ENCODE measurements around the gene THOC1. TPM values are rescaled to one million over a fixed set of nuclear protein-coding genes. Genes with fewer than 3 reads are reported as not detected.
A peak's percentile ranks its signal among the peaks of the same experiment; 100 is the strongest.
"Not testable (repeated sequence)": the region's sequence is repeated elsewhere in the genome, so short reads cannot be mapped to it uniquely, and the experiment has no call there.

The THOC1 gene
- total RNA-seq = 16.3 and 26.0 TPM in 2 replicates

GRCh38 chr18:267688-268552 lies at the start of gene THOC1:
Gene THOC1, minus strand, starts transcription at chr18:268047. Its CDS starts 28 bp downstream, at chr18:268019.
- DNase-seq (ENCODE audit: low read depth in 2 of 2) = peak; percentile 94

DNA sequence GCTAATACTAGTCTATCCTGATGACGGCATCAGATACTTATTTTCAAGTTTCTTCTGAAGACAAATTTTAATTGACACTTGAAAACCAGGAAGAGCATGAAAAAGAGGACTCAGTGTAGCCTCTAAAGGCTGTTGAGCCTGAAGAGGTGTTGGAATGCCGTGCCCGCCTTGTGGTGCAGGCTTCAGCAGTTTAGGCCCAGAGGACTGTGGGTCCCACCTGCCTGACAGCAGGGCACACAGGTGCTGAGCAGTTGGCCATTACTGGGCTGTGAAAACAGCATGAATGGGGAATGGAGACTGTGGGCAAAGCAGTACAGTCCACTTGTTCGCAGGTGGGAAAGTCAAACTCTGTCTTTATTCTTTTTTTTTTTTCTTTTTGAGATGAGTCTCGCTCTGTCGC lies 49.8 kb upstream of the THOC1 start:
- DNase-seq (ENCODE audit: low read depth in 2 of 2) = no peak

GRCh38 chr18:316393-316792 lies 48.5 kb upstream of the THOC1 start:
- peak in 1 of 2 donors; percentile 91 for DNase-seq (ENCODE audit: low read depth in 2 of 2)

DNA sequence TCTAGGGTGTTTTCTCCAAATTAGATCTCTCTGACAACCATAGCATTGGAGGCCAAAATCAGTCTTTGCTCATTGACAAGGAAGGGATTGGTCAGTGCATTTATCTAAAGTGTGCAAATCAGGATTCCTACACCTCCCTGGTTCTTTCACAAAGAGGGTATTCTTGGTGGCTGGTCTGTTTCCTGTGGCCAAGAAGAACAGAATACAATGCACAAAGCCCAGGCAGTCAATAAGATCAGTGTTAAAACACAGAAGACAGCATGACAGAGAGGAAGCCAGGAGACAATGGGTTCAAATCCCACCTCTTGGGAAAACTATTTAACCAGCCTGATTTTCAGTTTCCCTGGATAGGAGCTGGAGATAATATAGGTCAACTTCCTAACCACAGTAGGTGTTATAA lies 46.1 kb upstream of the THOC1 start:
- DNase-seq (ENCODE audit: low read depth in 2 of 2) = no peak

DNA sequence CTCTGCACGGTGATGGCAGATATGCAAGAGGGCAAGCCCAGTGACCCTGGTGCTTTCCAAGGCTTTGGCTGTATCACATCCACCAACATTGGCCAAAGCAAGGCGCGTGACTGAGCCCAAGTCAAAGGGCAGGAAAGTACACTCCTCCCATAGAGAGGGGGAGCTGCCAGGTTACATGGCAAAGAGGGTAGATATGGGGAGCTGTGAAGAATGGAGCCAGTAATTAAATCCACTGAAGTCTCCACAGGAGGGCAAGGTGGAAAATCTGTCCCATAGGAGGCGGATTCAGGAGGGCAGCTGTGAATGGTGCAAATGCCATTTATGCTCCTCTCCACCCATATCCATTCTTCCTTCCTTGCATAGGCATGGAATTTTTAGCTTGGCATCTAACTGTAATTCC lies 44.6 kb upstream of the THOC1 start:
- no peak for DNase-seq (ENCODE audit: low read depth in 2 of 2)

- no peak for DNase-seq (ENCODE audit: low read depth in 2 of 2)
Observed at GRCh38 chr18:310042-310441, 42.2 kb upstream of the THOC1 start.

- not testable (repeated sequence) for DNase-seq (ENCODE audit: low read depth in 2 of 2)
Observed at GRCh38 chr18:308086-308485, 40.2 kb upstream of the THOC1 start.

GRCh38 chr18:306608-307255 lies 38.9 kb upstream of the THOC1 start:
- no peak for DNase-seq (ENCODE audit: low read depth in 2 of 2)

- no peak for DNase-seq (ENCODE audit: low read depth in 2 of 2)
Observed at GRCh38 chr18:305003-305501, 37.2 kb upstream of the THOC1 start.

- no peak for DNase-seq (ENCODE audit: low read depth in 2 of 2)
Observed at GRCh38 chr18:303607-304006, 35.8 kb upstream of the THOC1 start.

DNA sequence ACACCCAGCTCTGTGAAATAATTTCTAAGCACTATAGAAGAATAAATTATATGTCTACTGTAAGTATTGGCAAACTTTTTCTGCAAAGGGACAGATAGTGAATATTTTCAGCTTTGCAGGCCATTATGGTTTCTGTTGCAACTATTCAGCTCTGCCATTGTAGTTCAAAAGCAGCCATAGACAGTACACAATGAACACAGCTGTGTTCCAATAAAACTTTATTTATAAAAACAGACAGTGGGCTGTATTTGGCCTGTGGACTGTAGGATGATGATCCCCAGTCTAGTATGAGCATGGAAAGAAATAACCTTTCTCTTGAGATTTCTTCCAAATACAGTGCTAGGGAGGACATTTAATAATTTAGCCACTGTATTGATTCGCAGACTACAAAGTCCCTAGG lies 35.2 kb upstream of the THOC1 start:
- no peak for DNase-seq (ENCODE audit: low read depth in 2 of 2)

- peak in 1 of 2 donors; percentile 36 for DNase-seq (ENCODE audit: low read depth in 2 of 2)
Observed at GRCh38 chr18:302097-302496, 34.2 kb upstream of the THOC1 start.

- no peak for DNase-seq (ENCODE audit: low read depth in 2 of 2)
Observed at GRCh38 chr18:297936-298335, 30.1 kb upstream of the THOC1 start.

- peak; percentile 68 to 70 for DNase-seq (ENCODE audit: low read depth in 2 of 2)
Observed at GRCh38 chr18:295756-296490, 28.1 kb upstream of the THOC1 start.

- DNase-seq (ENCODE audit: low read depth in 2 of 2) = no peak
Observed at GRCh38 chr18:294566-294965, 26.7 kb upstream of the THOC1 start.

- peak; percentile 16 to 21 for DNase-seq (ENCODE audit: low read depth in 2 of 2)
Observed at GRCh38 chr18:293536-293935, 25.7 kb upstream of the THOC1 start.

GRCh38 chr18:292271-292670 lies 24.4 kb upstream of the THOC1 start:
- peak; percentile 42 to 51 for DNase-seq (ENCODE audit: low read depth in 2 of 2)

GRCh38 chr18:289970-290369 lies 22.1 kb upstream of the THOC1 start:
- not testable (repeated sequence) for DNase-seq (ENCODE audit: low read depth in 2 of 2)

GRCh38 chr18:289026-289425 lies 21.2 kb upstream of the THOC1 start:
- DNase-seq (ENCODE audit: low read depth in 2 of 2) = no peak

- DNase-seq (ENCODE audit: low read depth in 2 of 2) = peak; percentile 62 to 81
Observed at GRCh38 chr18:286515-287310, 18.9 kb upstream of the THOC1 start.

DNA sequence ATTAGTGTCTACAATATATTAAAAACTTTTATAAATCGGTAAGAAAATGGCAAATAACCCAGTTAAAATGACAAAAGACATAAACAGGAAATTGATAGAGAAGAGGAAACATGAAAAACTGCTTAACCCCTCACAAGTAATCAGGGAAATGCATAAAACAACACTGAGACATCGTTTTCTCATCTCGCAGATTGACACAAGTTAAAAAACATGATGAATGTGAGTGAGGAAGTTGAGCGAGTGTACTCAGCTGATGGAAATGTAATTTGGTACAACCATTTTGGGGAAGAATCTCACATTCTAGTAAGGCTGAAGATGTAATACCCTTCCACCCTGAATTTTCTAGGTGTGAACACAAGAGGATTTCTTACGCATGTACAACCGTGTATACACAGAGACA lies 18.0 kb upstream of the THOC1 start:
- no peak for DNase-seq (ENCODE audit: low read depth in 2 of 2)
